ENCODE measurements around the gene DVL2.

DNA sequence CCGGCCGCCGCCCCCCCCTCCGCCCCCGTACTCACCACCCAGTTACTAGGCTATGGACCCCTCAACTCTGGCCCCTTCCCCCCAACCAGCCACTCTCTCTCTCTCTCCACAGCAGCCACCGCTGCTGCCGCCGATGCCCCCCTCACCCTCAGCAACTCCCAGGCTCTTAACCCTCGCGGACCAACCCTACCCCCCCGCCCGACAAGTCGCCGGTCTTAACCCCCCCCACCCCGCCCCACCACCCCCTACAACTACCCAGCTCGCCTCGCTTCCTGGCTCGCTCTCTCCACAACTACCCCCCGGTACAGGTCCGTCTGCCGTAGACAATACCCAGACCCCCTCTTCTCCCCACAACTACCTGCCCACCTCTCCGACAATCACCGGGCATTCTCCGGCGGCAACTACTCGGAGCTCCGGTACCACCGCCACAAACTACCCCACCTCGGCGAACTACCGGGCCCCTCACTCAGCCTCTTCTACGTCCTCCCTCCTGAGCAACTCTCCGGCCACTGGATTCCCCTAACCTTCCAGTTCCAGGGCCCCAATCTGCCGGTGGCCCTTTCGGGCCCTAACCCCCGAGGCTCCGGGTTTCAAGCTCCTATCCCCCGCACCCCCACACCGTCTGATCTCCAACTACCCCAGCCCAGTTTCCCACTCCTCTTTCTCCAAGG is 4.2 kb upstream of the DVL2 start:
- TF ChIP-seq, protein P1, sequence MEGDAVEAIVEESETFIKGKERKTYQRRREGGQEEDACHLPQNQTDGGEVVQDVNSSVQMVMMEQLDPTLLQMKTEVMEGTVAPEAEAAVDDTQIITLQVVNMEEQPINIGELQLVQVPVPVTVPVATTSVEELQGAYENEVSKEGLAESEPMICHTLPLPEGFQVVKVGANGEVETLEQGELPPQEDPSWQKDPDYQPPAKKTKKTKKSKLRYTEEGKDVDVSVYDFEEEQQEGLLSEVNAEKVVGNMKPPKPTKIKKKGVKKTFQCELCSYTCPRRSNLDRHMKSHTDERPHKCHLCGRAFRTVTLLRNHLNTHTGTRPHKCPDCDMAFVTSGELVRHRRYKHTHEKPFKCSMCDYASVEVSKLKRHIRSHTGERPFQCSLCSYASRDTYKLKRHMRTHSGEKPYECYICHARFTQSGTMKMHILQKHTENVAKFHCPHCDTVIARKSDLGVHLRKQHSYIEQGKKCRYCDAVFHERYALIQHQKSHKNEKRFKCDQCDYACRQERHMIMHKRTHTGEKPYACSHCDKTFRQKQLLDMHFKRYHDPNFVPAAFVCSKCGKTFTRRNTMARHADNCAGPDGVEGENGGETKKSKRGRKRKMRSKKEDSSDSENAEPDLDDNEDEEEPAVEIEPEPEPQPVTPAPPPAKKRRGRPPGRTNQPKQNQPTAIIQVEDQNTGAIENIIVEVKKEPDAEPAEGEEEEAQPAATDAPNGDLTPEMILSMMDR (IDR thresholded peaks at IDR 0.05) = no peak
- no peak for TF ChIP-seq POLR2A (IDR thresholded peaks at IDR 0.05)
- TF ChIP-seq POLR2AphosphoS5 (IDR thresholded peaks at IDR 0.05) = no peak
